ENCODE measurements around the gene OR8A1.

The OR8A1 gene

DNA sequence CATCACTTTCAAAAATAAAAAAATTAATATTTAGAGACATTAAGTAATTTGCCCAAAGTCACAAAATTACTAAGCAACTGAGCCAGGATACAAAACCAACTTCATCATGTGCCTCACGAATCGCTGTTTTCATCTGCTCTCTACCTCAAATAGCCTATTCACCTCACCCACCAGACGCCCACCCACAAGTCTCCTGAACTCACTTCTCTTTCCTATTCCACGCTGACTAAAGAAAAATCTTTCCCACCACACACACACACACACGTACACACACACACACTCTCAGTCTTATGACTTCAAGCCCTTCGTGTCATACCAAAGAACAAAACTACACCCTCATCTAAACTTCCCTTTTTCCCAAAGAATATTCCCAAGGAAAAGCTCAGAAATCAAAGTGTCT is 28.6 kb upstream of the OR8A1 start:
- TF ChIP-seq, protein P1, sequence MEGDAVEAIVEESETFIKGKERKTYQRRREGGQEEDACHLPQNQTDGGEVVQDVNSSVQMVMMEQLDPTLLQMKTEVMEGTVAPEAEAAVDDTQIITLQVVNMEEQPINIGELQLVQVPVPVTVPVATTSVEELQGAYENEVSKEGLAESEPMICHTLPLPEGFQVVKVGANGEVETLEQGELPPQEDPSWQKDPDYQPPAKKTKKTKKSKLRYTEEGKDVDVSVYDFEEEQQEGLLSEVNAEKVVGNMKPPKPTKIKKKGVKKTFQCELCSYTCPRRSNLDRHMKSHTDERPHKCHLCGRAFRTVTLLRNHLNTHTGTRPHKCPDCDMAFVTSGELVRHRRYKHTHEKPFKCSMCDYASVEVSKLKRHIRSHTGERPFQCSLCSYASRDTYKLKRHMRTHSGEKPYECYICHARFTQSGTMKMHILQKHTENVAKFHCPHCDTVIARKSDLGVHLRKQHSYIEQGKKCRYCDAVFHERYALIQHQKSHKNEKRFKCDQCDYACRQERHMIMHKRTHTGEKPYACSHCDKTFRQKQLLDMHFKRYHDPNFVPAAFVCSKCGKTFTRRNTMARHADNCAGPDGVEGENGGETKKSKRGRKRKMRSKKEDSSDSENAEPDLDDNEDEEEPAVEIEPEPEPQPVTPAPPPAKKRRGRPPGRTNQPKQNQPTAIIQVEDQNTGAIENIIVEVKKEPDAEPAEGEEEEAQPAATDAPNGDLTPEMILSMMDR (conservative IDR thresholded peaks at IDR 0.05; ENCODE audit: low read depth, low read length): no peak
- H3K4me3 ChIP-seq (ENCODE audit: low read depth, low read length): no peak overlapping the region
- DNase-seq (ENCODE audit: low read depth): no peak

DNA sequence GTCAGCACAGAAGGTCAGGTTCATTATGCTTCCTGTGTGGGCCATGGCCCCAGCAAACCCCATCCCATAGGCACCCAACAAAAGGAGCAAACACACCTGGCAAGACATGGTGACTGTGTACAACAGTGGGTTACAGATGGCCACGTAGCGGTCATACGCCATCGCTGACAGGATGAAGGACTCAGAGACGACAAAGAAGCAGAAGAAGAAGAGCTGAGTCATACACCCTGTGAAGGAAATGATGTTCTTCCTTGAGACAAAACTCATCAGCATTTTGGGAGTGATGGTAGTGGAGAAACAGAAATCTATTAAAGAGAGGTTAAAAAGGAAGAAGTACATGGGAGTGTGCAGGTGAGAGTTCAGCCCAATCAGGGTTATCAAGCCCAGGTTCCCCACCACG is 26.7 kb upstream of the OR8A1 start:
- H3K4me3 ChIP-seq (ENCODE audit: low read depth, low read length): no peak overlapping the region
- TF ChIP-seq, protein P1 (conservative IDR thresholded peaks at IDR 0.05; ENCODE audit: low read depth, low read length): no peak
- DNase-seq (ENCODE audit: low read depth): no peak

DNA sequence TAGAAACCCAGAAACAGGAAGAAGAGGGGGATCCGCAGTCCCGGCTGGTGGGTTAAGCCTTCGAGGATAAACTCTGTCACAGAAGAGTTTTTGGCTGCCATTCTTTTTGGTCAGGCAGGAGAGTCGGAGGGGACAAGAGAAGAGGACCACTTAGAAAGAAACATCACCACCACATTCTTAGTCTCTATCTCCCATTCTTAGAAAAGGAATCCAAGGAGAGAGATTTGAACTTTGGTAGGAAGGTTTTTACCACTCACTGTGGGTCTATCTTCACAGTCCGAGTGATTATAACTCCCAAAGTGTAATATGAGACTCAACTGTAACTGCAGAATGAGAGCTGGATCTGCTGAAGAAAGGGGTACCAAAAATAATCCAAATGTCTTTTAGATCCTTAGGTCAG is 26.2 kb upstream of the OR8A1 start, which contains the start of gene OR8B12:
TSS of gene OR8B12 (minus strand) at position 101 of the 400 bp plus-strand sequence. CDS start at position 101, 0 bp downstream.
- H3K4me3 ChIP-seq (ENCODE audit: low read depth, low read length): no peak within 1 kb of the TSS
- TF ChIP-seq, protein P1 (conservative IDR thresholded peaks at IDR 0.05; ENCODE audit: low read depth, low read length): no peak
- no peak for DNase-seq (ENCODE audit: low read depth)

DNA sequence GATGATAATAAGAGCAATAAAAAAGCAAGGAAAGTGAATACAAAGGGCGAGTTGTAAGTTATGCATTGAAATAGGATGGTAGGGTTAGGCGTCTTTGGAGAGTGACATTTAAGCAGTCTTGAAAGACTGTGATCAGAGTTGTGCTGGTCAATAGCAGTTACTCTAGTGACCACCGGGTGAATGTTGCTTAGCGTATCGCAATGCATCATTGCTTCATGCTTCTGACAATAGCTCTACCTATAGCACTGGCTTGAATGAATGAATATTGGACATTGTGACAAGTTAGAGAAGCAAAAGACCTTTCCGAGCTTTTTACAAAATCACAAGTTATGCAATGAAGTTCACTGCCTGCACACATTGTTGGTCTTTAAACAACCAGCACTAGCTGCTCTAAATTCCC is 18.6 kb upstream of the OR8A1 start:
- no peak for DNase-seq (ENCODE audit: low read depth)
- TF ChIP-seq, protein P1 (conservative IDR thresholded peaks at IDR 0.05; ENCODE audit: low read depth, low read length): no peak
- H3K4me3 ChIP-seq (ENCODE audit: low read depth, low read length): no peak overlapping the region

DNA sequence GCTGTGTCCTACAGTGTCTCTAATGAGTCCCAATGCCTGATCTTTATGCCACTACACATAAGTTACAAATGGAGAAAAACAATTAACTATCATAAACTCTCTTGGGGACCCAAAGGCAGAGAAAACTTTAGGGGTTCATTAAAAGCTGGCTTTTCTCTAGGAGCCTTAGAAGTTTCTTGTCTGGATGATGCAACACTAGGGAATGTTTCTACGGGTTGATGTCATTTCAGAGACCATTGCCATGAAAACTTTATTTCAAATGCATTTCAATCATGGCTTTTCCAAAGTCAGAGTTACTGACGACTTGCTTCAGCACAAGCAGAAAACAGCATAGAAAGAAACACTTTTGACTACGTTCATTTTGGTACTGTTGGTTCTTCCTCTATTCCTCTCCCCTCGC is 17.8 kb upstream of the OR8A1 start:
- TF ChIP-seq, protein P1 (conservative IDR thresholded peaks at IDR 0.05; ENCODE audit: low read depth, low read length): no peak
- no peak for DNase-seq (ENCODE audit: low read depth)
- H3K4me3 ChIP-seq (ENCODE audit: low read depth, low read length): no peak overlapping the region

DNA sequence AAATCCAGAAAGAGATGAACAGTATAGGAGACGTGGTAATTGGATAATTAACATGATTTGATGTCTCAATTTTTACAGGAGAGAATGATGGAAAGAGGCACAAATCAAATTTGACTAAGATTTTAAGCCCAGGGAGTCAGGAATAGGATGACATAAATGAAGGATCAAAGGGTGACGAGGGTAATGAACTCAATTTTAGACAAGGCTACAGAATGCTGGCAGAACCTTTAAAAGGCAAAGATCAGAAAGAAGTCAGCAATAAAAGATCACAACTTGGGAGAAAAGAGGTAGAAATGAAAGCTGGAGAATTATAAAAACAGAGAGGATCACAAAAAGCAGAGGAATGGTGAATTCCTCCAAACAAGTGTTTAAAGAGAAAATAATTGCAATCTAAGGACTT is 13.0 kb upstream of the OR8A1 start:
- no peak overlapping the region for H3K4me3 ChIP-seq (ENCODE audit: low read depth, low read length)
- no peak for DNase-seq (ENCODE audit: low read depth)
- TF ChIP-seq, protein P1 (conservative IDR thresholded peaks at IDR 0.05; ENCODE audit: low read depth, low read length): no peak

DNA sequence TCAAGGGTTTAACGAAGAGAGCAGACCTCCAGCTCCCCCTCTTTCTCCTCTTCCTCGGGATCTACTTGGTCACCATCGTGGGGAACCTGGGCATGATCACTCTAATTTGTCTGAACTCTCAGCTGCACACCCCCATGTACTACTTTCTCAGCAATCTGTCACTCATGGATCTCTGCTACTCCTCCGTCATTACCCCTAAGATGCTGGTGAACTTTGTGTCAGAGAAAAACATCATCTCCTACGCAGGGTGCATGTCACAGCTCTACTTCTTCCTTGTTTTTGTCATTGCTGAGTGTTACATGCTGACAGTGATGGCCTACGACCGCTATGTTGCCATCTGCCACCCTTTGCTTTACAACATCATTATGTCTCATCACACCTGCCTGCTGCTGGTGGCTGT is 363 bp downstream of the OR8A1 start:
- no peak overlapping the region for H3K4me3 ChIP-seq (ENCODE audit: low read depth, low read length)
- TF ChIP-seq, protein P1 (conservative IDR thresholded peaks at IDR 0.05; ENCODE audit: low read depth, low read length): no peak
- no peak for DNase-seq (ENCODE audit: low read depth)
